ENCODE results near the gene TACC3. TPM values are rescaled to one million over a fixed set of nuclear protein-coding genes. Genes with fewer than 3 reads are reported as not detected.

TACC3 gene
- total RNA-seq, 4 donors from 2014 or later, result 4.6 to 15.6 (median 7.3) TPM

- intact Hi-C loops (cut with DNase I; ENCODE audit: low total_unique reads), result no loop called here
Observed at GRCh38 chr4:1784789-1785591, 63.7 kb downstream of the TACC3 start.

DNA sequence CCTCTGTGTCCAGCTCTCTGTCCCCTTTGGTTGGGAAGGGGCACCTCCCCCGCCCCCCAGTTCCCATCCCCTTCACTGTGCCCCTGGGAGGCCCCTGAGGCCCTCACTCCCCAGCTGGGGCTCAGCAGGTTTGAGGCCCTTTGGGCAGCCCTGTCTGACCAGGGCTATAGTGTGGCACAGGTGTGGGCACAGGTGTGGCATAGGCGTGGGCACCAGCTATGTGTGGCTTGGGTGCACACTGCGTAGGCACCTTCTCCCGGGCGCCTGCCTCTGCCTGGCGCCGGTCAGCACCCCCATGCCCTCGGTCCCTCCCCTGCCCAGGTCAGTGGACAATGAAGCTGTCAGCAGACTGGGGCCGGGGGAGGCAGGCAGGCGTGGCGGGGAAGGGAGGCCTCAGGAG lies 64.3 kb downstream of the TACC3 start:
- no peak for DNase-seq
- Histone ChIP-seq H3K27ac (no peak overlapping the region), H3K36me3 (no peaks in the 10 kb centered on the region), H3K27me3 (no peaks in the 10 kb centered on the region), H3K4me3 (no peak overlapping the region), H3K9me3 (no peaks in the 10 kb centered on the region), H3K4me1 (no peaks in the 10 kb centered on the region)
- TF ChIP-seq, protein P1, sequence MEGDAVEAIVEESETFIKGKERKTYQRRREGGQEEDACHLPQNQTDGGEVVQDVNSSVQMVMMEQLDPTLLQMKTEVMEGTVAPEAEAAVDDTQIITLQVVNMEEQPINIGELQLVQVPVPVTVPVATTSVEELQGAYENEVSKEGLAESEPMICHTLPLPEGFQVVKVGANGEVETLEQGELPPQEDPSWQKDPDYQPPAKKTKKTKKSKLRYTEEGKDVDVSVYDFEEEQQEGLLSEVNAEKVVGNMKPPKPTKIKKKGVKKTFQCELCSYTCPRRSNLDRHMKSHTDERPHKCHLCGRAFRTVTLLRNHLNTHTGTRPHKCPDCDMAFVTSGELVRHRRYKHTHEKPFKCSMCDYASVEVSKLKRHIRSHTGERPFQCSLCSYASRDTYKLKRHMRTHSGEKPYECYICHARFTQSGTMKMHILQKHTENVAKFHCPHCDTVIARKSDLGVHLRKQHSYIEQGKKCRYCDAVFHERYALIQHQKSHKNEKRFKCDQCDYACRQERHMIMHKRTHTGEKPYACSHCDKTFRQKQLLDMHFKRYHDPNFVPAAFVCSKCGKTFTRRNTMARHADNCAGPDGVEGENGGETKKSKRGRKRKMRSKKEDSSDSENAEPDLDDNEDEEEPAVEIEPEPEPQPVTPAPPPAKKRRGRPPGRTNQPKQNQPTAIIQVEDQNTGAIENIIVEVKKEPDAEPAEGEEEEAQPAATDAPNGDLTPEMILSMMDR (IDR thresholded peaks at IDR 0.05), result no peak
- no peak for TF ChIP-seq POLR2A (IDR thresholded peaks at IDR 0.05)
- intact Hi-C loops (cut with DNase I; ENCODE audit: low total_unique reads), result no loop called here

More at GRCh38 chr4:1784789-1785591, 63.7 kb downstream of the TACC3 start:
- no peaks in the 10 kb centered on the region for H3K9me3 ChIP-seq
- H3K4me1 ChIP-seq, result no peaks in the 10 kb centered on the region
- no peak overlapping the region for H3K27ac ChIP-seq
- no peak overlapping the region for H3K4me3 ChIP-seq
- TF ChIP-seq, protein P1 (IDR thresholded peaks at IDR 0.05), result no peak
- no peak for TF ChIP-seq POLR2A (IDR thresholded peaks at IDR 0.05)
- no peaks in the 10 kb centered on the region for H3K27me3 ChIP-seq
- no peak for DNase-seq
- H3K36me3 ChIP-seq, result no peaks in the 10 kb centered on the region

- Histone ChIP-seq H3K4me1 (no peaks in the 10 kb centered on the region), H3K27me3 (no peaks in the 10 kb centered on the region), H3K9me3 (no peaks in the 10 kb centered on the region), H3K4me3 (no peak overlapping the region), H3K27ac (no peak overlapping the region), H3K36me3 (no peaks in the 10 kb centered on the region)
- intact Hi-C loops (cut with DNase I; ENCODE audit: low total_unique reads), result no loop called here
- no peak for TF ChIP-seq POLR2A (IDR thresholded peaks at IDR 0.05)
- TF ChIP-seq, protein P1 (IDR thresholded peaks at IDR 0.05), result no peak
- no peak for DNase-seq
Observed at GRCh38 chr4:1786544-1787362, 65.4 kb downstream of the TACC3 start.

- no peaks in the 10 kb centered on the region for H3K36me3 ChIP-seq
- intact Hi-C loops (cut with DNase I; ENCODE audit: low total_unique reads), result no loop called here
- DNase-seq, result no peak
- H3K27me3 ChIP-seq, result no peaks in the 10 kb centered on the region
- no peaks in the 10 kb centered on the region for H3K9me3 ChIP-seq
- H3K4me3 ChIP-seq, result no peak overlapping the region
- H3K4me1 ChIP-seq, result no peaks in the 10 kb centered on the region
- no peak overlapping the region for H3K27ac ChIP-seq
- no peak for TF ChIP-seq POLR2A (IDR thresholded peaks at IDR 0.05)
- TF ChIP-seq, protein P1 (IDR thresholded peaks at IDR 0.05), result no peak
Observed at GRCh38 chr4:1787411-1788077, 66.2 kb downstream of the TACC3 start.

Data from uterus (tissue), 4 donors.